GM19463 (cell line): ENCODE measurements around the gene SHC4.
A peak's percentile ranks its signal among the peaks of the same experiment; 100 is the strongest.

Experiments used
- ATAC-seq: cut with Tn5 transposase; IDR thresholded peaks from one replicate; pipeline ENCODE4 v1.9.1; 2021; ENCODE audit warnings: mild to moderate bottlenecking, moderate library complexity; ENCODE audit not compliant: unreplicated experiment

Gene SHC4

GRCh38 chr15:48968066-48968465 is 4.3 kb upstream of the SHC4 start:
- ATAC-seq = no peak

GRCh38 chr15:48967336-48967735 is 3.6 kb upstream of the SHC4 start:
- no peak for ATAC-seq

- peak; percentile 69 for ATAC-seq
Observed at GRCh38 chr15:48966595-48967301, 3.0 kb upstream of the SHC4 start.

- ATAC-seq = peak; percentile 71
Observed at GRCh38 chr15:48965972-48966371, 2.3 kb upstream of the SHC4 start.

- no peak for ATAC-seq
Observed at GRCh38 chr15:48964898-48965297, 1.2 kb upstream of the SHC4 start.

GRCh38 chr15:48962662-48963523 is 826 bp downstream of the SHC4 start:
- ATAC-seq = peak; percentile 7

GRCh38 chr15:48955967-48956366 is 7.8 kb downstream of the SHC4 start:
- ATAC-seq = no peak

- ATAC-seq = no peak
Observed at GRCh38 chr15:48955370-48955769, 8.3 kb downstream of the SHC4 start.

- ATAC-seq = no peak
Observed at GRCh38 chr15:48954538-48954937, 9.2 kb downstream of the SHC4 start.

GRCh38 chr15:48946840-48947187 is 16.9 kb downstream of the SHC4 start:
- no peak for ATAC-seq

- no peak for ATAC-seq
Observed at GRCh38 chr15:48946074-48946839, 17.5 kb downstream of the SHC4 start.

GRCh38 chr15:48945386-48945785 is 18.3 kb downstream of the SHC4 start:
- no peak for ATAC-seq

GRCh38 chr15:48941904-48942303 is 21.8 kb downstream of the SHC4 start:
- no peak for ATAC-seq

GRCh38 chr15:48940508-48940907 is 23.2 kb downstream of the SHC4 start:
- peak; percentile 95 for ATAC-seq

GRCh38 chr15:48939648-48940047 is 24.1 kb downstream of the SHC4 start:
- no peak for ATAC-seq

GRCh38 chr15:48937886-48938285 is 25.8 kb downstream of the SHC4 start:
- ATAC-seq = no peak

GRCh38 chr15:48936666-48937065 is 27.1 kb downstream of the SHC4 start:
- no peak for ATAC-seq

GRCh38 chr15:48935236-48935635 is 28.5 kb downstream of the SHC4 start:
- ATAC-seq = no peak

GRCh38 chr15:48930735-48931134 is 33.0 kb downstream of the SHC4 start:
- ATAC-seq = no peak

GRCh38 chr15:48929661-48930060 is 34.1 kb downstream of the SHC4 start:
- ATAC-seq = no peak

GRCh38 chr15:48928877-48929538 is 34.7 kb downstream of the SHC4 start:
- ATAC-seq = no peak
